Measurements from ENCODE around the gene MAD1L1.

- TF ChIP-seq, protein P1, sequence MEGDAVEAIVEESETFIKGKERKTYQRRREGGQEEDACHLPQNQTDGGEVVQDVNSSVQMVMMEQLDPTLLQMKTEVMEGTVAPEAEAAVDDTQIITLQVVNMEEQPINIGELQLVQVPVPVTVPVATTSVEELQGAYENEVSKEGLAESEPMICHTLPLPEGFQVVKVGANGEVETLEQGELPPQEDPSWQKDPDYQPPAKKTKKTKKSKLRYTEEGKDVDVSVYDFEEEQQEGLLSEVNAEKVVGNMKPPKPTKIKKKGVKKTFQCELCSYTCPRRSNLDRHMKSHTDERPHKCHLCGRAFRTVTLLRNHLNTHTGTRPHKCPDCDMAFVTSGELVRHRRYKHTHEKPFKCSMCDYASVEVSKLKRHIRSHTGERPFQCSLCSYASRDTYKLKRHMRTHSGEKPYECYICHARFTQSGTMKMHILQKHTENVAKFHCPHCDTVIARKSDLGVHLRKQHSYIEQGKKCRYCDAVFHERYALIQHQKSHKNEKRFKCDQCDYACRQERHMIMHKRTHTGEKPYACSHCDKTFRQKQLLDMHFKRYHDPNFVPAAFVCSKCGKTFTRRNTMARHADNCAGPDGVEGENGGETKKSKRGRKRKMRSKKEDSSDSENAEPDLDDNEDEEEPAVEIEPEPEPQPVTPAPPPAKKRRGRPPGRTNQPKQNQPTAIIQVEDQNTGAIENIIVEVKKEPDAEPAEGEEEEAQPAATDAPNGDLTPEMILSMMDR (IDR thresholded peaks at IDR 0.05), result no peak
- TF ChIP-seq POLR2A (IDR thresholded peaks at IDR 0.05), result no peak
Observed at GRCh38 chr7:2086229-2086628, 146.5 kb downstream of the MAD1L1 start.
